Endothelial cell of umbilical vein (primary cell): ENCODE results near the gene CPED1. TPM values are rescaled to one million over a fixed set of nuclear protein-coding genes. Genes with fewer than 3 reads are reported as not detected.

Experiments used
- BruUV-seq: library from RNA; stranded (reverse); fragments of 400-500 nt; replicated peaks from 2 replicates; lab custom pipeline; 2021; lab: Mats Ljungman, UMichigan
- CTCF ChIA-PET: fragments of 300-600, 350-600 bp; sonication (Branson Sonifier 250); formaldehyde crosslinking; loops from one replicate; lab custom pipeline; 2021; ENCODE audit warnings: antibody characterized with exemption, inconsistent platforms; lab: Charles Lee
- POLR2A ChIA-PET: fragments of 300-600, 350-600 bp; sonication (Branson Sonifier 250); formaldehyde crosslinking; loops from one replicate; lab custom pipeline; 2021; ENCODE audit warnings: antibody characterized with exemption, inconsistent platforms; lab: Charles Lee
- DNase-seq: peaks from one replicate; pipeline ENCODE4 v3.0.0-alpha.2; 2011; ENCODE audit warnings: low read depth, low spot score
- FAIRE-seq: peaks from 2 replicates; lab custom pipeline; 2011; peaks lifted over from hg19 to GRCh38; lab: Jason Lieb, UNC
- H2AFZ ChIP-seq: 2 replicates; pipeline ENCODE4 v1.6.0; 2012; ENCODE audit warnings: low read depth, low read length, control low read depth, inconsistent platforms
- H3K27ac ChIP-seq: 2 replicates; pipeline ENCODE4 v1.5.1; 2011; ENCODE audit warnings: low read depth, mild to moderate bottlenecking, control low read depth, low read length, moderate library complexity; ENCODE audit not compliant: insufficient read depth
- H3K27me3 ChIP-seq, 2 experiments: 2 replicates each; pipeline versions ENCODE4 v1.6.0 to v1.6.1; 2011; ENCODE audit warnings: low read length in 2 of 2, mixed read lengths in 1 of 2; ENCODE audit not compliant: control insufficient read depth in 2 of 2, insufficient read depth in 2 of 2
- H3K36me3 ChIP-seq, 2 experiments: 2 replicates in 1 of 2; 3 replicates in 1 of 2; pipeline ENCODE4 v1.5.1; 2011; ENCODE audit warnings: low read length in 2 of 2, mild to moderate bottlenecking in 1 of 2, moderate library complexity in 1 of 2; ENCODE audit not compliant: control insufficient read depth in 2 of 2, insufficient read depth in 2 of 2; ENCODE audit errors: extremely low read depth in 1 of 2
- H3K4me1 ChIP-seq: 3 replicates; pipeline ENCODE4 v1.5.1; 2011; ENCODE audit warnings: mild to moderate bottlenecking, low read length; ENCODE audit not compliant: control insufficient read depth, insufficient read depth; ENCODE audit errors: extremely low read depth
- H3K4me2 ChIP-seq: 2 replicates; pipeline ENCODE4 v1.6.1; 2011; ENCODE audit warnings: low read length, control low read depth, mixed read lengths; ENCODE audit not compliant: insufficient read depth
- H3K4me3 ChIP-seq, 3 experiments: fragments of 200-600 bp in 1 of 3; sonication (generic), shearing (Covaris generic) in 1 of 3; replicated peaks in 1 of 3; 2 replicates each; pipeline ENCODE4 v1.5.1; 2011 to 2016; ENCODE audit warnings: control low read depth in 3 of 3, low read length in 3 of 3, mild to moderate bottlenecking in 2 of 3, inconsistent platforms in 1 of 3, low read depth in 1 of 3, moderate library complexity in 1 of 3; ENCODE audit not compliant: insufficient read depth in 1 of 3
- H3K79me2 ChIP-seq: 2 replicates; pipeline ENCODE4 v1.6.0; 2012; ENCODE audit warnings: low read length, inconsistent platforms; ENCODE audit not compliant: control insufficient read depth, insufficient read depth
- H3K9ac ChIP-seq: replicated peaks from 2 replicates; pipeline ENCODE3; 2011; ENCODE audit warnings: low read length, control low read depth; ENCODE audit not compliant: insufficient read depth; ENCODE audit errors: extremely low read depth
- H3K9me1 ChIP-seq: replicated peaks from 3 replicates; pipeline ENCODE4 v1.6.0; 2011; ENCODE audit warnings: mild to moderate bottlenecking, low read length; ENCODE audit not compliant: control insufficient read depth, insufficient read depth; ENCODE audit errors: extremely low read depth
- H3K9me3 ChIP-seq: replicated peaks from 2 replicates; pipeline ENCODE4 v1.5.1; 2012; ENCODE audit warnings: low read length, inconsistent platforms; ENCODE audit not compliant: control insufficient read depth, insufficient read depth
- H4K20me1 ChIP-seq: replicated peaks from 2 replicates; pipeline ENCODE3; 2011; ENCODE audit warnings: mild to moderate bottlenecking, low read length; ENCODE audit not compliant: control insufficient read depth, insufficient read depth; ENCODE audit errors: extremely low read depth
- EZH2 ChIP-seq: IDR thresholded peaks from 2 replicates; pipeline ENCODE4 v1.6.1; 2012; ENCODE audit warnings: borderline replicate concordance, low read depth, mild to moderate bottlenecking, moderate library complexity, low read length, inconsistent platforms; ENCODE audit not compliant: severe bottlenecking
- FOS ChIP-seq: IDR thresholded peaks from 2 replicates; pipeline ENCODE4 v1.6.1; 2011; ENCODE audit warnings: mild to moderate bottlenecking, low read length, moderate library complexity, borderline replicate concordance; ENCODE audit not compliant: insufficient read depth
- GATA2 ChIP-seq: IDR thresholded peaks from 2 replicates; pipeline ENCODE4 v1.7.0; 2011; ENCODE audit warnings: low read depth, mild to moderate bottlenecking, moderate library complexity, mixed read lengths, low read length; ENCODE audit not compliant: insufficient read length, insufficient read depth
- JUN ChIP-seq: IDR thresholded peaks from 2 replicates; pipeline ENCODE4 v1.6.1; 2011; ENCODE audit warnings: borderline replicate concordance, low read depth; ENCODE audit not compliant: insufficient read length, insufficient read depth
- MYC ChIP-seq: IDR thresholded peaks from one replicate; pipeline ENCODE4 v1.6.1; 2011; ENCODE audit warnings: mild to moderate bottlenecking, low read depth, low read length
- POLR2A ChIP-seq: IDR thresholded peaks from 2 replicates; pipeline ENCODE4 v1.6.1; 2012; ENCODE audit warnings: low read depth, mild to moderate bottlenecking, control low read depth, low read length
- POLR2AphosphoS5 ChIP-seq: IDR thresholded peaks from 2 replicates; pipeline ENCODE4 v1.6.1; 2012; ENCODE audit warnings: low read depth, mild to moderate bottlenecking, control low read depth, low read length, moderate library complexity; ENCODE audit not compliant: insufficient read depth
- dilution Hi-C: fragments of 300-500 bp; cut with MboI; formaldehyde crosslinking; loops from one replicate; pipeline ENCODE4 v1.15.0; 2019; ENCODE audit warnings: low sequenced_read_pairs; ENCODE audit not compliant: extremely low pct_ligation_motif_present
- intact Hi-C: fragments of 100-400 bp; cut with micrococcal nuclease; formaldehyde crosslinking; loops from one replicate; pipeline ENCODE4 v1.10.0; 2022
- polyA plus RNA-seq, 4 experiments: library from polyadenylated mRNA; depleted of rRNA in 3 of 4; stranded (reverse) in 3 of 4; unstranded in 1 of 4; fragments of >200 nt; gene quantifications; 2 replicates each; pipeline versions ENCODE4 v1.2.1 to v1.2.3, GENCODE V29; 2011 to 2012; ENCODE audit warnings: missing spikeins in 1 of 4
- total RNA-seq: library from RNA; stranded (reverse); gene quantifications from 2 replicates; pipeline ENCODE4 v1.2.3, GENCODE V29; 2021
- TF ChIP-seq, protein P1 (sequence below): IDR thresholded peaks from 2 replicates; pipeline ENCODE4 v1.6.1; 2011; ENCODE audit not compliant: insufficient read depth, insufficient read length
- TF ChIP-seq, protein P2 (sequence below), 2 donors: IDR thresholded peaks; 1 replicate in 1 of 2; 2 replicates in 1 of 2; pipeline ENCODE4 v1.5.1; 2011; ENCODE audit warnings: low read length in 2 of 2, mild to moderate bottlenecking in 2 of 2, moderate library complexity in 2 of 2, control low read depth in 1 of 2, inconsistent platforms in 1 of 2, low read depth in 1 of 2; ENCODE audit not compliant: insufficient read depth in 1 of 2; ENCODE audit errors: extremely low read depth in 1 of 2

CPED1 gene
- total and polyA plus RNA-seq, 2 donors (not counting 3 experiments of a cell fraction or from before 2014, with no cell fraction given): 0.22 to 3.0 TPM

DNA sequence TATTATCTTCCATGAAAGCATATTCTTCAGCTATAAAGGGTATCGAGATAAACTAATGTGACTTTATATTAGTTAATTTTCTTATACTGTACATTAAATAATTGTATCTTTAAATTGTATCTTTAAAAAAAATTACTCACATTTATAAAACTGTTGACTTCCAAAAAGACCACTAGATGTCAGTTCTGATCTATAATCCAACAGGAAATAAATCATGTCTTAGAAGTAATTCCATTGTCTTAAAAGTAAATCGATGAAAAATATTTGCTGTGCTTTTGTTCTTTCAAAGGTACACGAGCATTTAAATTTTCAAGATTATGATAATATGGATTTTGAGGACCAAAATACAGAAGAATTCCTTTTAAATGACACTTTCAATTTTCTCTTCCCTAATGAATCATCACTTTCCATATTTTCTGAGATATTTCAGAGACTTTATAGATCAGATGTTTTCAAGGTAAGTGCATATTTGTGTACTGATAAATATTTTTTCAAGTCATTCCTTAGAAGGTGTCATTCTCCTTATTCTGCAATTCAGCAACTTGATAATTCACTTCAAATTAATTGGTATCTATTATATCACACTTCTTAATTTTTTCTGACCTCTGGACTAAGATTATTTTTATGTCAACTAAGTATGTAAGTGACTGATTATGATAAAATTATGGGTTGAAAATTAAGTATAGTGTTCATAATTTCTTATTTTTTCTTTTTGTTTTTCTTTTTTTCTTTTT is 138.5 kb downstream of the CPED1 start:
- Histone ChIP-seq H3K4me2 (no peak overlapping the region), H3K27me3 (no peaks in the 10 kb centered on the region), H2AFZ (no peak overlapping the region), H3K9ac (no peak overlapping the region), H3K27ac (no peak overlapping the region), H4K20me1 (no peaks in the 10 kb centered on the region), H3K4me3 (no peak overlapping the region), H3K9me3 (no peaks in the 10 kb centered on the region), H3K36me3 (no peaks in the 10 kb centered on the region), H3K9me1 (no peaks in the 10 kb centered on the region), H3K4me1 (no peaks in the 10 kb centered on the region), H3K79me2 (no peaks in the 10 kb centered on the region)
- intact Hi-C loops: loop anchor here (1.0 to 5.0 kb wide), 3 partner anchors 240 to 867 kb away; no protein-coding TSS in a partner anchor
- FAIRE-seq (no peak), DNase-seq (peak; percentile 38)
- TF ChIP-seq JUN (no peak), POLR2AphosphoS5 (no peak), GATA2 (no peak), MYC (no peak), EZH2 (no peak), POLR2A (no peak), FOS (no peak)
- TF ChIP-seq, protein P1, sequence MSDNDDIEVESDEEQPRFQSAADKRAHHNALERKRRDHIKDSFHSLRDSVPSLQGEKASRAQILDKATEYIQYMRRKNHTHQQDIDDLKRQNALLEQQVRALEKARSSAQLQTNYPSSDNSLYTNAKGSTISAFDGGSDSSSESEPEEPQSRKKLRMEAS: no peak
- TF ChIP-seq, protein P2, sequence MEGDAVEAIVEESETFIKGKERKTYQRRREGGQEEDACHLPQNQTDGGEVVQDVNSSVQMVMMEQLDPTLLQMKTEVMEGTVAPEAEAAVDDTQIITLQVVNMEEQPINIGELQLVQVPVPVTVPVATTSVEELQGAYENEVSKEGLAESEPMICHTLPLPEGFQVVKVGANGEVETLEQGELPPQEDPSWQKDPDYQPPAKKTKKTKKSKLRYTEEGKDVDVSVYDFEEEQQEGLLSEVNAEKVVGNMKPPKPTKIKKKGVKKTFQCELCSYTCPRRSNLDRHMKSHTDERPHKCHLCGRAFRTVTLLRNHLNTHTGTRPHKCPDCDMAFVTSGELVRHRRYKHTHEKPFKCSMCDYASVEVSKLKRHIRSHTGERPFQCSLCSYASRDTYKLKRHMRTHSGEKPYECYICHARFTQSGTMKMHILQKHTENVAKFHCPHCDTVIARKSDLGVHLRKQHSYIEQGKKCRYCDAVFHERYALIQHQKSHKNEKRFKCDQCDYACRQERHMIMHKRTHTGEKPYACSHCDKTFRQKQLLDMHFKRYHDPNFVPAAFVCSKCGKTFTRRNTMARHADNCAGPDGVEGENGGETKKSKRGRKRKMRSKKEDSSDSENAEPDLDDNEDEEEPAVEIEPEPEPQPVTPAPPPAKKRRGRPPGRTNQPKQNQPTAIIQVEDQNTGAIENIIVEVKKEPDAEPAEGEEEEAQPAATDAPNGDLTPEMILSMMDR (IDR thresholded peaks at IDR 0.05; ENCODE audit: extremely low read depth in 1 of 2, insufficient read depth in 1 of 2, low read depth in 1 of 2, low read length in 2 of 2): no peak
- POLR2A ChIA-PET: no interaction called here
- no TSS peak for BruUV-seq
- CTCF ChIA-PET: interaction anchor here (1.0 to 4.6 kb wide), 3 partner anchors 420 to 868 kb away, joined by 5 to 60 read pairs (median 21); no protein-coding TSS in a partner anchor
- dilution Hi-C loops: no loop called here
